ENCODE data around the gene PDGFA. TPM values are rescaled to one million over a fixed set of nuclear protein-coding genes. Genes with fewer than 3 reads are reported as not detected.

Gene PDGFA
- total RNA-seq, 4 donors from 2014 or later: 60.2 to 123 (median 104) TPM

DNA sequence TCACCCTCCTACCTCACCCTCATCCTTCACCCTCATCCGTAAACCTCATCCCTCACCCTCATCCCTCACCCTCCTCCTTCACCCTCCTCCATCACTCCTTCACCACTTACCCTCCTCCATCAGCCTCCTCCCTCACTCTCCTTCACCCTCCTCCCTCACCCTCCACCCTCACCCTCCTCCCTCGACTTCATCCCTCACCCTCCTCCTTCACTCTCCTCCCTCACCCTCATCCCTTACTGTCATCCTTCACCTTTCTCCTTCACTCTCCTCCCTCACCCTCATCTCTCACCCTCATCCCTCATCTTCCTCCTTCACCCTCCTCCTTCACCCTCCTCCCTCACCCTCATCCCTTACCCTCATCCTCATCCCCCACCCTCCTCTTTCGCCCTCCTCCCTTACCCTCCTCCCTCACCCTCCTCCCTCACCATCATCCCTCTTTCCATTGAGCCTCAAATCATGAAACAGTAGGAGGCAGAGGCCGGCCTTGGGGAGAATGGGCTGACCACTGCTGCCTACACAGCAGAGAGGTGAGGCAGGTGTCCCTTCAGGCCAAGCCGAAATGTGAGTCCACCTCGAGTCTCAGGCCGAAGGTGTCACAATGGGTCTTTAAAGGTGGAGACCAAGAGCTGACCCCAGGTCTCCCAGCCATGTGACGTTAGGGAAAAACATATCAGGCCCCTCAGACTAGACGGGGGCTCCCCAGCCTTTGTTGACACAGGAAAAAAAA lies 53.0 kb downstream of the PDGFA start:
- 90 to 94% methylated on average over 7 to 9 of the region's 9 CpGs for WGBS, 2 donors (ENCODE audit: low coverage in 1 of 2)
- no peak for TF ChIP-seq EP300 (IDR thresholded peaks at IDR 0.05; ENCODE audit: low read depth)
- TF ChIP-seq POLR2A (IDR thresholded peaks at IDR 0.05): no peak
- no peak for TF ChIP-seq POLR2AphosphoS5 (IDR thresholded peaks at IDR 0.05)
- TF ChIP-seq, protein P1, sequence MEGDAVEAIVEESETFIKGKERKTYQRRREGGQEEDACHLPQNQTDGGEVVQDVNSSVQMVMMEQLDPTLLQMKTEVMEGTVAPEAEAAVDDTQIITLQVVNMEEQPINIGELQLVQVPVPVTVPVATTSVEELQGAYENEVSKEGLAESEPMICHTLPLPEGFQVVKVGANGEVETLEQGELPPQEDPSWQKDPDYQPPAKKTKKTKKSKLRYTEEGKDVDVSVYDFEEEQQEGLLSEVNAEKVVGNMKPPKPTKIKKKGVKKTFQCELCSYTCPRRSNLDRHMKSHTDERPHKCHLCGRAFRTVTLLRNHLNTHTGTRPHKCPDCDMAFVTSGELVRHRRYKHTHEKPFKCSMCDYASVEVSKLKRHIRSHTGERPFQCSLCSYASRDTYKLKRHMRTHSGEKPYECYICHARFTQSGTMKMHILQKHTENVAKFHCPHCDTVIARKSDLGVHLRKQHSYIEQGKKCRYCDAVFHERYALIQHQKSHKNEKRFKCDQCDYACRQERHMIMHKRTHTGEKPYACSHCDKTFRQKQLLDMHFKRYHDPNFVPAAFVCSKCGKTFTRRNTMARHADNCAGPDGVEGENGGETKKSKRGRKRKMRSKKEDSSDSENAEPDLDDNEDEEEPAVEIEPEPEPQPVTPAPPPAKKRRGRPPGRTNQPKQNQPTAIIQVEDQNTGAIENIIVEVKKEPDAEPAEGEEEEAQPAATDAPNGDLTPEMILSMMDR (IDR thresholded peaks at IDR 0.05): no peak
- Histone ChIP-seq H3K27me3 (no peaks in the 10 kb centered on the region), H3K27ac (no peak overlapping the region), H3K4me3 (no peak overlapping the region), H3K4me1 (peaks cover 0 to 2% (median 1%) of the 10 kb centered on the region in 4 donors), H3K9me3 (no peaks in the 10 kb centered on the region), H3K36me3 (no peaks in the 10 kb centered on the region)
- DNase-seq: no peak
- intact Hi-C loops (cut with DNase I; ENCODE audit: low total_unique reads) (no loop called here), in situ Hi-C loops (cut with MboI; ENCODE audit: low pct_ligation_motif_present in 1 of 4, low pct_unique_long_range_greater_than_20kb in 1 of 4, low sequenced_read_pairs in 3 of 4) (no loop called here)

DNA sequence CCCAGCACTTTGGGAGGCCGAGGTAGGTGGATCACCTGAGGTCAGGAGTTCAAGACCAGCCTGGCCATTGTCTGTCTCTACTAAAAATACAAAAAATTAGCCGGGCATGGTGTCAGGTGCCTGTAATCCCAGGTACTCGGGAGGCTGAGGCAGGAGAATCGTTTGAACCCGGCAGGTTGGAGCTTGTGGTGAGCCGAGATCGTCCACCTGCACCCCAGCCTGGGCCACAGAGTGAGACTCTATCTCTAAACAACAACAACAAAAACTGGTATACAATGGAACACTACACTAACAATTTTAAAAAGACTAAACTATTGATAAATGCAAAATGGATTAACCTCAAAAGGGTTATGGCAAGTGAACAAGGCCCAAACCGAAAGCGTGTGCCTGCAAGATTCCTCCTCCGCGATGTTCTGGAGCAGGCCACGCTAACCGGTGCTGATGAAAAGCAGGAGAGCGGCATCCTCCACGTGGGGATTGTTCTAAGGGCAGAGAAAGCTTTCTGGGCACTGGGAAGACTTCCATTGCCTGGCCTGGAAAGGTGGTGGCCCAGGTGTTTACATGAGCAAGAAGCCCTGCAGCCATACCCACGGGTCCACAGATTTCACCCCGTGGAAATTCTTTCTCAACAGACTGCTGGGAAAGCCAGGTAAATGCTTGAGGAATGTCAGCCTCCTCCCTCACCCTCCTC lies 53.8 kb downstream of the PDGFA start:
- in situ Hi-C loops (cut with MboI; ENCODE audit: low pct_ligation_motif_present in 1 of 4, low pct_unique_long_range_greater_than_20kb in 1 of 4, low sequenced_read_pairs in 3 of 4) (no loop called here), intact Hi-C loops (cut with DNase I; ENCODE audit: low total_unique reads) (no loop called here)
- 83 to 89% methylated on average over 5 to 17 of the region's 17 CpGs for WGBS, 2 donors (ENCODE audit: low coverage in 1 of 2)
- Histone ChIP-seq H3K9me3 (no peaks in the 10 kb centered on the region), H3K4me3 (no peak overlapping the region), H3K36me3 (no peaks in the 10 kb centered on the region), H3K4me1 (no peaks in the 10 kb centered on the region), H3K27ac (no peak overlapping the region), H3K27me3 (no peaks in the 10 kb centered on the region)
- DNase-seq: no peak
- TF ChIP-seq EP300 (IDR thresholded peaks at IDR 0.05; ENCODE audit: low read depth) (no peak), POLR2AphosphoS5 (IDR thresholded peaks at IDR 0.05) (no peak), POLR2A (IDR thresholded peaks at IDR 0.05) (no peak)
- TF ChIP-seq, protein P1 (IDR thresholded peaks at IDR 0.05): no peak

DNA sequence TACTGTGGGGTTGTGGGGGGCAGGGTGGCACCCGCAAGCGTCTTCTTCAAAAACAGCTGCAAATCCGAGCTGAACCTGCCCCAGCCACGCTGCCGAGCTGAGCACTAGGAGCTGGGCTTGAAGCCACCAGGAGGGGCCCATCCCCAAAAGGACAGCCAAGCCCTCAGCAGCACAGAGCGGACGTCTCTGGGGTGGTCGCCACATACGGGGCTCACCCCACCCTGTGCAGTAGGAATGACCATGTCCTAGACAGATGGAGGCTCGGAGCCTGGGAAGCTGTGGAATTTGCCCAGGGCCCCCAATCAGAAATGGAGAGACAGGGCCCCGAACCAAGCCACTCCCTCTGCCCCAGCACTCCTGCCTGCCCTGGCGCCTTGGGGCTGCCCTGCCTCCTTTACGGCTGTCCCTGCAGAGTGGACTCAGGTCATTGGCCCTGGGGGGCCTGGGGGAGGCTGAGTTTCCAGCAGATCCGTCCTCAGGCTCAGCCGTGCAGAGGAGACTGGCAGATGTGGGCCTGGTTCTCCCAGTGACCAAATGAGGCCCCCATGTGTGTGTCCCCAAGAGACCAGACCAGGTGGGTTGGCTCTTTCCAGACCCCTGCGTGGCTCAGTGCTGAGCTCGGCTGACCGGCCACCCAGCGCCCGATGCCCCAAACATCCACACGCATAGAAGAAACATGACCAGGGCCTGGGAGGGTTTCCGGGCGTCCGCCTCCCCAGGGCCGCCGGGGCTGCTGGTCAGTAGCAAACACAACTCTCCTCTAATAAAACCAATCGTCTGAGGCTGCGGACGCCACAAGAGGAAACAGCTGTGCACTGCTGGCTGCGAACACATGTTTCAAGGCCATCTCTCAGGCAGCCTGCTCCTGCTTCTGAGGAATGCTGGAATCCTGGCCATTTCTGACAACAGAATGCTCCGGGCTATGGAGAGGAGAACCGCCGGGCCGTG lies 54.9 kb downstream of the PDGFA start:
- TF ChIP-seq POLR2AphosphoS5 (IDR thresholded peaks at IDR 0.05): no peak
- TF ChIP-seq EP300 (IDR thresholded peaks at IDR 0.05; ENCODE audit: low read depth): no peak
- no peak for DNase-seq
- in situ Hi-C loops (cut with MboI; ENCODE audit: low pct_ligation_motif_present in 1 of 4, low pct_unique_long_range_greater_than_20kb in 1 of 4, low sequenced_read_pairs in 3 of 4) (no loop called here), intact Hi-C loops (cut with DNase I; ENCODE audit: low total_unique reads) (no loop called here)
- WGBS, 2 donors (ENCODE audit: low coverage in 1 of 2): 60% methylated on average over 28 of the region's 34 CpGs; no CpG with 5 or more reads in 1 of the 2 donors
- H3K27ac ChIP-seq: no peak overlapping the region
- H3K4me3 ChIP-seq: no peak overlapping the region
- H3K36me3 ChIP-seq: no peaks in the 10 kb centered on the region
- H3K27me3 ChIP-seq: no peaks in the 10 kb centered on the region
- peaks cover 0 to 4% (median 0%) of the 10 kb centered on the region in 4 donors for H3K4me1 ChIP-seq
- no peaks in the 10 kb centered on the region for H3K9me3 ChIP-seq

DNA sequence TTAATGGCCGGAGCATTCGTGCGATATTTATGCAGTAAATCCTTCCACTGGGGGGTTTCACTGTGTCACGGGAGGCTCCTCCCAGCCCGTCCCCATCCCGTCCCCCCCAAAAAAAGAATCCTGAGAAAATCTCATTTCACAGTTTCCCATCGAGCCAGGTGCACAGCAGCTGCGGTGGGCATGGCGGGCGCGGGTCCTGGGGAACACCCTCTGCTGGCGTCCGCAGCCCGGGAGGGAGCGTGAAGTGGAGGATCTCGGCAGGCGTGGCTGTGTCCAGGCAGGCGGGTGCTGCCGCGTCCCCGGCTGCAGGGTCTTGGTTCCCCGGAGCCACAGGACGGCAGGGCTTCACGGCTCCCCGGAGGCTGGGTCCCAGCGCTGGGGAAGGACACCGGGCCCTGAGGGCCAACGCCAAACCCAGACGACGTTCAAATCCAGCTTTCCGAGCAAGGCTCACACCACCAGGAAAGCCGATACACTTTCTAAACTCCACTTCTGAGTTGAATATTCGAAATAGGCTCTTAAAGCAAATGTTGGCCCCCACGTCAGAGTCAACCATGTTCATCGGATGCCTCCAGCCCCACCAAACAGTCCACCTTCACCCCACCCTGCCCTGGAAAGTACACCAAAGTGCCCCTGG lies 55.7 kb downstream of the PDGFA start:
- intact Hi-C loops (cut with DNase I; ENCODE audit: low total_unique reads) (no loop called here), in situ Hi-C loops (cut with MboI; ENCODE audit: low pct_ligation_motif_present in 1 of 4, low pct_unique_long_range_greater_than_20kb in 1 of 4, low sequenced_read_pairs in 3 of 4) (no loop called here)
- Histone ChIP-seq H3K9me3 (no peaks in the 10 kb centered on the region), H3K36me3 (no peaks in the 10 kb centered on the region), H3K27ac (no peak overlapping the region), H3K27me3 (no peaks in the 10 kb centered on the region), H3K4me3 (no peak overlapping the region), H3K4me1 (peaks cover 0 to 4% (median 0%) of the 10 kb centered on the region in 4 donors)
- WGBS, 2 donors (ENCODE audit: low coverage in 1 of 2): 90 to 92% methylated on average over 2 to 32 of the region's 35 CpGs
- no peak for DNase-seq
- TF ChIP-seq POLR2A (IDR thresholded peaks at IDR 0.05) (no peak), EP300 (IDR thresholded peaks at IDR 0.05; ENCODE audit: low read depth) (no peak), POLR2AphosphoS5 (IDR thresholded peaks at IDR 0.05) (no peak)
- TF ChIP-seq, protein P1 (IDR thresholded peaks at IDR 0.05): no peak
